HG03520 (cell line): ENCODE results near the gene MAGEA9B.
A peak's percentile ranks its signal among the peaks of the same experiment; 100 is the strongest.
"Not testable (repeated sequence)": the region's sequence is repeated elsewhere in the genome, so short reads cannot be mapped to it uniquely, and the experiment has no call there.

Source experiments
- ATAC-seq: cut with Tn5 transposase; IDR thresholded peaks from one replicate; pipeline ENCODE4 v1.9.1; 2021; ENCODE audit warnings: mild to moderate bottlenecking, moderate library complexity; ENCODE audit not compliant: unreplicated experiment

The MAGEA9B gene

GRCh38 chrX:149587359-149587758, at the start of gene MAGEA9B:
MAGEA9B (minus strand) TSS chrX:149587459; CDS start chrX:149583179, 4,280 bp downstream.
- ATAC-seq: not testable (repeated sequence)

GRCh38 chrX:149633511-149633910, 46.3 kb upstream of the MAGEA9B start:
- no peak for ATAC-seq

DNA sequence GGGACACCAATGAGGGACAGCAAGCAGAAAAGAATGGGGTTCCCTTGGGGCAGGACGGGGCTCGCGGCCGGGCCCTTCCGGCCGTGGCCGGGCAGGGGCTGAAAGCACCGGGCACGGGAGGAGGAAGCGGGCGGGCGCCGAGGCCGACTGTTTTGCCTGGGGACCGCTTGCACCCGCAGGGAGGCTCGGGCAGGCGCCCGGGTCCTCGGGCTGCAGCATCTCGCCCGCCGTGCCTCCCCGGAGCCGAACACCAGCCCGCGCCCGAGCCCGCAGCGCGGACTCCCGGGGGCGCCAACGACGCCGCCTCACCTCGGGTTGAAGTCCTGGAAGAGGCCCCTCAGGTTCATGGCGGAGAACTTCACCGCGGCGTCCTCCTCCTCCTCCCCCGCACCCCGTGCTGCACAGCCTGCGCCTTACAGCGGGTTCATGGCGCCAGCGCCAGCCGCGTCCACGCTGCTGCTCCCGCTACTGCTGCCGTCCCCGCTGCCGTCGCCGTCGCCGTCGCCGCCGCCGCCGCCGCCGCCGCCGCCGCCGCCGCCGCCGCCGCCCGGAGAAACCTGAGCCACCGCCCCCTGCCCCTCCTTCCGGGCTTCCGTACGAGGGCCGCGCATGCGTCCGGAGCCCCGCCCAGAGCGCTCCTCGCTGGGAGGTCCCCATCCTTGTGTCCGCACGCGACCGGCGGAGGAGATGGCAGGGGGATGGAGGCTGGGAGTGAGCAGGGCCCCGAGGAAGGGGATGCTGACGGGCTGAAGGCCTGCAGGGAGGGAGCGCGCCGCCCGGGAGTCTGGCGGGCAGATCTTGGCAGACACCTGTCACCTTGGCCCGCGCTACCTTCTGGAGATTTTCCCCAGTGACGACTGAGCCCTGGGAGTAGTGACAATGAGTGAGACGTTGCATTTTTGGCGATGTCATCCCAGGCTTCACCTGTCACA, 44.2 kb upstream of the MAGEA9B start, which contains the start of gene TMEM185A:
Gene TMEM185A (minus strand): TSS at position 559 of the 932 bp plus-strand sequence. CDS start 212 bp downstream, at position 347.
- peak; percentile 84 for ATAC-seq

DNA sequence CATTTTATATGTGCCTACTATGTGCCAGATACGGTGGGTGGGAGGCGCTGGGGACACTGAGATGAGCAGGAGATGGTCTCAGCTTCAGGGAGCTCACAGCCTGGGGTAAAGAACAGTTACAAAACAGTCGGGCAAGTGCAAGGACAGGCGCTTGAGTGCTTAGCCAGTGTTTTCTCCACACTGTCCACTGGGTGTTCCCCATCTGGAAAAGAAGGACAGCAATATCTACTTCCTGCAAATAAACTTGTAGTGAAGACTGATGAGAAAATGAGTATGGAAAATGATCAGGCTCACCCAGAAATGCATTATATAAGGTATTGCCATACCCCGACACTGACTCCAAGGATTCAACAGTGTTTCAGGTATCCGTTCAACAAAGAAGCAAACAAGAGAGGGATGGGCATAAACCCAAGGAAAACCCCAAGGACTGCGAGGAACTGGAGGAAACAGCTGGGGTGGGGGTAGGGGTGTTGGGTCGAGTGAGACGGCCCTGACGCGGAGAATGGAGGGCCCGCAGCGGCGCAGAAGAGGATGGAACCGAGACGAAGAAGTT, 43.5 kb upstream of the MAGEA9B start:
- no peak for ATAC-seq

GRCh38 chrX:149629730-149630387, 42.6 kb upstream of the MAGEA9B start:
- no peak for ATAC-seq

GRCh38 chrX:149628768-149629167, 41.5 kb upstream of the MAGEA9B start:
- no peak for ATAC-seq

DNA sequence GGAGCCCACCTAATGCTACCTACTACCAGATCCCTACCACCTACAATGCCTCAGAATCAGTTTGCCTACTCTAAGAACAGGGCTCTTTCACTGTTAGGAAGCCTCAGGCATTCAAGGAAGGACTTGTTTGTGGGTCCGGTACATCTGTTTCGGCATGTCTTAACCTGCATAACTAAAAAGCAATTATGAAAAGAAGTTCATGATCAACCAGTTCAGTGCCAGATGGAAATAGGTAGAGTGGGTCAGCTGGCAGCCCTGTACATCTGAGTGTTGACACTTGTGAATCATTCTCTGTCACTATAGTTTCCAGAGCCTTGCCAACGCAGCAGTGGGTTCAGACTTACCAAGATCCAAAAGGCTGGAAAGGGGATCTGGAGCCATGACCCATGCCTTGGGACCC, 41.0 kb upstream of the MAGEA9B start:
- ATAC-seq: no peak

- ATAC-seq: not testable (repeated sequence)
Measured at GRCh38 chrX:149626829-149627228, 39.6 kb upstream of the MAGEA9B start.

GRCh38 chrX:149619662-149620061, 32.4 kb upstream of the MAGEA9B start:
- not testable (repeated sequence) for ATAC-seq

GRCh38 chrX:149618871-149619270, 31.6 kb upstream of the MAGEA9B start:
- ATAC-seq: no peak

DNA sequence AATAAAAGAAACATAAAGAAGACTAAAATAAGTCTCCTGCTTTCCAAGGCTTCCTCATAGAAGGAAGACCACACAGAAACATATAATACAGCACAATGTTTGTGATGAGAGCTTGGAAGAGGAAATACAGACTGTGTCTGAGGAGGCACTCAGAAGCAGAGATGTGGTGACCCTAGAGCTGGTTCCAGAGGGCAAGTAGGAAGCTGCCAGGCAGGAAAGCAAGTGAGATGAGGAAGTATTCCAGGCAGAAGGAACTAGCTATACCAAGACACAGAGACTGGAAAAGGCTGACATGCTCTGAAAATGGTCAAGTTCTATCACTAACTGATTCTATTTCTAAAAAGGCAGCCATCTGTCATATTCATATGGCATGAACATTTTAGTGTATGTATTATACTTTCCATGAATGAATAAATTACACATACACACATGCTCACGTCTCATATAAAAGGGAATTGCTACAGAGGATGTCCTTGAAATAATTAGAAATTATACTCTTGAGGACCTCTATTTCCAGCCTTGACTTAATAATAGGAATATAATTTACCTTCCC, 24.4 kb upstream of the MAGEA9B start:
- ATAC-seq: no peak

DNA sequence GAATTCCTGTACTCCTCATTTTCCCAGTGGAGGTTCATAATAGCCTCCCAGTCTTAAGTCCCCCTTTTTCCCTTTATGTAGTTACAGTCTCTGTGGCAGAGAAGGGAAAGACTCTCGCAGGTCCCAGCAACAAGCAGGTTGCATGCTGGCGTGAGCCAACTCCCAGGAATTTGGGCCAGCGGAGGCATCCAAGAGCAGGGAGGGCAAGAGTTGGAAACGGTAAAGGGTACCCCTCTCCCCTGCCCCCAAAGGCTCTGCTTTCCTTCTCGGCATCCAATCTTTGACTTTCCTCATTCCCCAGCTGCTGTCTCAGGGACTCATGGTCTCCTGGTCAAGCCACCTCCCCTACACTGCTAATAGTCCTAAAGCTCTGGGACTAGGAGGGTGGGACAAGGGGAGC, 23.3 kb upstream of the MAGEA9B start:
- ATAC-seq: no peak

DNA sequence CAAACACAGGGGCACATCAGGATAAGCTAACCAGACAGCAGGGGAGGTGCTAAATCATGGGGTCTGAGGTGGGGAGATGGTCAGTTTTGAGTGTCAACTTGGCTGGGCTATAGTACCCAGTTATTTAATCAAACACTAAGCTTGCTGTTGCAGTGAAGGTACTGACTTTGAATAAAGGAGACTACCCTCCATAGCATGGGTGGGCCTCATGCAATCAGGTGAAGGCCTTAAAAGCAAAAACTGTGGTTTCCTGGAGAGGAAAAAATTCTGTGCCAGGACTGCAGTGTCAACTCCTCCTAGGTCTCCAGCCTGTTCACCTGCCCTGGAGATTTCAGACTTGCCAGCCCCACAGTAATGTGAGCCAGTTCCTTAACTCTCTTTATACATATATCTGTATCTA, 20.4 kb upstream of the MAGEA9B start:
- ATAC-seq: no peak

- ATAC-seq: not testable (repeated sequence)
Measured at GRCh38 chrX:149605248-149605885, 18.1 kb upstream of the MAGEA9B start.

DNA sequence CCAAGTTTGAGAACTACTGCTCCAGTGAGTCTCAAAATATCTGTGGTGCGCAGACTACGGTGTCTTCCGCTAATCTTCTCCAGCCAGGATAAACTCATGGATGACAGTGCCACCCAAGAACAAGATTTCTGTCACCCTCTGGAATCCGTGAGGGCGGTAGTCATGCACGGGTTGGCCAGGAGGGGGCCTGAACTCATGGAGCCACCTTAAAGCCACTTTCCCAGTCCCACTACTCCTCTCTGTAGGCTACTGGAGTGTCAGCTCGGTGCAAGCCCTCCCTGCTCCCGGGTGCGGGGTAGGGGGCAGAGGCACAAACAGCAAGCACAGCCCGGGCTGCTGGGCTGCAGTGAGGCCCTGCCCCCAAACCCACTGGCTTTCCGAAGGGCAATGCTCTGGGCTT, 11.3 kb upstream of the MAGEA9B start:
- ATAC-seq: not testable (repeated sequence)

GRCh38 chrX:149595943-149596342, 8.7 kb upstream of the MAGEA9B start:
- not testable (repeated sequence) for ATAC-seq

GRCh38 chrX:149595214-149595613, 8.0 kb upstream of the MAGEA9B start, which contains the start of gene HSFX2:
HSFX2 (minus strand) TSS chrX:149595314; CDS start chrX:149594700, 614 bp downstream.
- ATAC-seq: not testable (repeated sequence)

- not testable (repeated sequence) for ATAC-seq
Measured at GRCh38 chrX:149590993-149591392, 3.7 kb upstream of the MAGEA9B start.

- ATAC-seq: not testable (repeated sequence)
Measured at GRCh38 chrX:149585631-149586030, 1.6 kb downstream of the MAGEA9B start.

- peak; percentile 100 for ATAC-seq
Measured at GRCh38 chrX:149573456-149573855, 13.8 kb downstream of the MAGEA9B start.
